OCI-LY7 (cell line): ENCODE results near the gene JAKMIP2. TPM values are rescaled to one million over a fixed set of nuclear protein-coding genes. Genes with fewer than 3 reads are reported as not detected.

Experiments used
- BruUV-seq: library from RNA; stranded (reverse); fragments of 400-500 nt; replicated peaks from 2 replicates; lab custom pipeline; 2021; lab: Mats Ljungman, UMichigan
- CTCF ChIA-PET: fragments of 300-600 bp; sonication (Branson Sonifier 250); formaldehyde crosslinking; loops from one replicate; lab custom pipeline; 2022; ENCODE audit warnings: antibody characterized with exemption; ENCODE audit not compliant: unreplicated experiment; lab: Charles Lee
- POLR2A ChIA-PET: fragments of 300-600 bp; sonication (Branson Sonifier 250); formaldehyde crosslinking; loops from one replicate; lab custom pipeline; 2022; ENCODE audit warnings: antibody characterized with exemption; lab: Charles Lee
- DNase-seq: peaks from one replicate; pipeline ENCODE4 v3.0.0-alpha.2; 2015; ENCODE audit warnings: low spot score
- H2AFZ ChIP-seq: fragments of 200-600 bp; sonication (generic), shearing (Covaris generic); 2 replicates; pipeline ENCODE4 v1.6.1; 2014; ENCODE audit warnings: mild to moderate bottlenecking, antibody characterized with exemption, low read length, moderate library complexity
- H3K27ac ChIP-seq: fragments of 200-600 bp; sonication (generic); 2 replicates; pipeline ENCODE4 v1.5.1; 2014; ENCODE audit warnings: mixed run types, low read depth, mild to moderate bottlenecking, moderate library complexity, low read length, inconsistent platforms; ENCODE audit not compliant: poor library complexity, severe bottlenecking
- H3K36me3 ChIP-seq: fragments of 200-600 bp; sonication (generic); 2 replicates; pipeline ENCODE4 v1.6.1; 2014; ENCODE audit warnings: mild to moderate bottlenecking, antibody characterized with exemption, low read length, moderate library complexity, mixed read lengths; ENCODE audit not compliant: insufficient read depth
- H3K4me1 ChIP-seq: fragments of 200-600 bp; sonication (generic); 2 replicates; pipeline ENCODE4 v1.5.1; 2014; ENCODE audit warnings: mild to moderate bottlenecking, low read length; ENCODE audit not compliant: insufficient read depth, poor library complexity, severe bottlenecking
- H3K4me2 ChIP-seq: fragments of 200-600 bp; sonication (generic); 2 replicates; pipeline ENCODE4 v1.6.1; 2014; ENCODE audit warnings: mild to moderate bottlenecking, low read length
- H3K4me3 ChIP-seq: fragments of 200-600 bp; sonication (generic); 2 replicates; pipeline ENCODE4 v1.5.1; 2014; ENCODE audit warnings: mild to moderate bottlenecking, low read depth, low read length; ENCODE audit not compliant: poor library complexity, severe bottlenecking
- H3K79me2 ChIP-seq: fragments of 200-600 bp; sonication (generic); 2 replicates; pipeline ENCODE4 v1.6.1; 2016; ENCODE audit warnings: low read depth, mild to moderate bottlenecking, low read length, moderate library complexity, mixed read lengths; ENCODE audit not compliant: insufficient read depth
- H3K9me2 ChIP-seq: fragments of 200-600 bp; sonication (generic); 2 replicates; pipeline ENCODE4 v1.6.1; 2016; ENCODE audit warnings: mild to moderate bottlenecking, low read length, mixed read lengths; ENCODE audit not compliant: insufficient read depth
- H3K9me3 ChIP-seq: fragments of 200-600 bp; sonication (generic); 2 replicates; pipeline ENCODE4 v1.6.1; 2014; ENCODE audit warnings: mild to moderate bottlenecking, mixed run types, low read length, mixed read lengths
- H4K20me1 ChIP-seq: fragments of 200-600 bp; sonication (generic); 2 replicates; pipeline ENCODE4 v1.6.1; 2014; ENCODE audit warnings: mild to moderate bottlenecking, antibody characterized with exemption, low read length, moderate library complexity, mixed read lengths; ENCODE audit not compliant: insufficient read depth
- CTCF ChIP-seq: fragments of 200-600 bp; sonication (generic); conservative IDR thresholded peaks from 2 replicates; pipeline ENCODE4 v1.5.1; 2014; ENCODE audit warnings: mild to moderate bottlenecking, antibody characterized with exemption, low read length, moderate library complexity, mixed read lengths
- EZH2phosphoT487 ChIP-seq: fragments of 200-600 bp; sonication (generic); IDR thresholded peaks from 2 replicates; pipeline ENCODE4 v1.6.1; 2018; ENCODE audit warnings: low read depth, borderline replicate concordance, mild to moderate bottlenecking, mixed run types, antibody characterized with exemption, low read length, moderate library complexity, mixed read lengths
- intact Hi-C: fragments of 100-400 bp; cut with micrococcal nuclease; formaldehyde crosslinking; loops from one replicate; pipeline ENCODE4 v1.10.0; 2022; ENCODE audit not compliant: unreplicated experiment
- total RNA-seq, 2 experiments: library from RNA; depleted of rRNA in 1 of 2; stranded (reverse); fragments of >200 nt in 1 of 2; shearing (Covaris generic) in 1 of 2; gene quantifications; 2 replicates each; pipeline ENCODE4 v1.2.3, GENCODE V29; 2014 to 2022

JAKMIP2 gene
- total RNA-seq, 2 experiments from 2014 or later: 4.0 to 14.5 TPM

GRCh38 chr5:147617191-147617606 is 165.3 kb downstream of the JAKMIP2 start:
- no peak overlapping the region for H3K4me3 ChIP-seq
- intact Hi-C loops: no loop called here
- no TSS peak for BruUV-seq
- H3K9me3 ChIP-seq: no peaks in the 10 kb centered on the region
- no peak overlapping the region for H3K27ac ChIP-seq
- no peaks in the 10 kb centered on the region for H3K36me3 ChIP-seq
- no peak overlapping the region for H3K4me2 ChIP-seq
- CTCF ChIA-PET: no interaction called here
- no peaks in the 10 kb centered on the region for H3K9me2 ChIP-seq
- no peak for TF ChIP-seq EZH2phosphoT487
- no peak for TF ChIP-seq CTCF
- H3K4me1 ChIP-seq: no peaks in the 10 kb centered on the region
- H4K20me1 ChIP-seq: no peaks in the 10 kb centered on the region
- H2AFZ ChIP-seq: no peak overlapping the region
- H3K79me2 ChIP-seq: no peaks in the 10 kb centered on the region
- POLR2A ChIA-PET: no interaction called here
- DNase-seq: no peak

GRCh38 chr5:147616421-147616820 is 166.1 kb downstream of the JAKMIP2 start:
- ChIA-PET POLR2A (no interaction called here), CTCF (no interaction called here)
- Histone ChIP-seq H3K27ac (no peak overlapping the region), H3K79me2 (no peaks in the 10 kb centered on the region), H3K9me3 (no peaks in the 10 kb centered on the region), H3K4me3 (no peak overlapping the region), H3K4me1 (no peaks in the 10 kb centered on the region), H3K9me2 (no peaks in the 10 kb centered on the region), H3K4me2 (no peak overlapping the region), H4K20me1 (no peaks in the 10 kb centered on the region), H3K36me3 (no peaks in the 10 kb centered on the region), H2AFZ (no peak overlapping the region)
- DNase-seq: no peak
- TF ChIP-seq CTCF (no peak), EZH2phosphoT487 (no peak)
- intact Hi-C loops: no loop called here
- no TSS peak for BruUV-seq

GRCh38 chr5:147613359-147613758 is 169.2 kb downstream of the JAKMIP2 start:
- DNase-seq: no peak
- H3K27ac ChIP-seq: no peak overlapping the region
- no peak overlapping the region for H2AFZ ChIP-seq
- no TSS peak for BruUV-seq
- TF ChIP-seq CTCF (no peak), EZH2phosphoT487 (no peak)
- POLR2A ChIA-PET: no interaction called here
- H4K20me1 ChIP-seq: no peaks in the 10 kb centered on the region
- no peaks in the 10 kb centered on the region for H3K79me2 ChIP-seq
- intact Hi-C loops: no loop called here
- H3K9me3 ChIP-seq: no peaks in the 10 kb centered on the region
- H3K9me2 ChIP-seq: no peaks in the 10 kb centered on the region
- H3K4me3 ChIP-seq: no peak overlapping the region
- no peaks in the 10 kb centered on the region for H3K36me3 ChIP-seq
- CTCF ChIA-PET: no interaction called here
- H3K4me2 ChIP-seq: no peak overlapping the region
- H3K4me1 ChIP-seq: no peaks in the 10 kb centered on the region
